ENCODE data around the gene BLM. TPM values are rescaled to one million over a fixed set of nuclear protein-coding genes. Genes with fewer than 3 reads are reported as not detected.

BLM gene
- total RNA-seq, 1 donor from 2014 or later: 3.7 TPM

DNA sequence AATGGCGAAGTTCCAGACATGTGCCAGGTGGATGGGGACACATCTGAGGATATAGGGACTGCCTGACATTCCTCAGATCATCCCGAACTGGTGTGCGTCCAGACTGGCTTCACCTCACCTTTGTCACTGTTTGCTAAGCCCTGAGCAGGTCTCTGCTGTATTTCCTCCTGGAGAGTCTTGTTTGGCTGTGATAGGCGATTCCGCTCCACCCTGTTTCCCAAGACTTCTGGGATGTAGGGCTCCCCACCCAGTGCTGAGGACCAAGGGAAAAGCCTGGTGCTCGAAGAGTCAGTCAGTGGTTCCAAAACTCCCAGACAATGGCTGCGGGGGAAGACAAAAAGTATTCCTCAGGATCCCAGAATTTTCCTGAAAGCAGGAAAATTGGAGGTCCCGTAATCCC is 140.2 kb downstream of the BLM start:
- DNase-seq (ENCODE audit: low read depth): no peak
- no peaks in the 10 kb centered on the region for H3K36me3 Mint-ChIP-seq (ENCODE audit: low read depth, unreplicated experiment)
- Histone ChIP-seq H3K4me1 (ENCODE audit: insufficient read depth, low read length) (peaks cover 8% of the 10 kb centered on the region), H4K20me1 (ENCODE audit: insufficient read depth, low read length) (no peaks in the 10 kb centered on the region), H3K9ac (ENCODE audit: low read length) (no peak overlapping the region), H3K27me3 (ENCODE audit: insufficient read depth, low read length) (no peaks in the 10 kb centered on the region), H3K4me2 (ENCODE audit: low read length) (no peak overlapping the region), H3K9me3 (ENCODE audit: insufficient read depth, low read depth, low read length) (no peaks in the 10 kb centered on the region), H3K4me3 (ENCODE audit: insufficient read depth, low read depth, low read length) (no peak overlapping the region), H3K36me3 (ENCODE audit: insufficient read depth, low read length) (no peaks in the 10 kb centered on the region), H3K79me2 (ENCODE audit: insufficient read depth, low read length) (no peaks in the 10 kb centered on the region), H2AFZ (ENCODE audit: low read depth, low read length) (no peak overlapping the region), H3K27ac (ENCODE audit: low read depth, low read length) (no peak overlapping the region)
- no peak for FAIRE-seq
- no peak overlapping the region for H3K4me3 Mint-ChIP-seq (ENCODE audit: unreplicated experiment)
- H3K27ac Mint-ChIP-seq (ENCODE audit: unreplicated experiment): no peak overlapping the region
- H3K4me1 Mint-ChIP-seq (ENCODE audit: low read depth, unreplicated experiment): peaks cover 7% of the 10 kb centered on the region
- H3K27me3 Mint-ChIP-seq (ENCODE audit: low read depth, unreplicated experiment): peaks cover 8% of the 10 kb centered on the region
- no peak for TF ChIP-seq EZH2 (IDR thresholded peaks at IDR 0.05; ENCODE audit: insufficient read depth, low read length)
- TF ChIP-seq, protein P1, sequence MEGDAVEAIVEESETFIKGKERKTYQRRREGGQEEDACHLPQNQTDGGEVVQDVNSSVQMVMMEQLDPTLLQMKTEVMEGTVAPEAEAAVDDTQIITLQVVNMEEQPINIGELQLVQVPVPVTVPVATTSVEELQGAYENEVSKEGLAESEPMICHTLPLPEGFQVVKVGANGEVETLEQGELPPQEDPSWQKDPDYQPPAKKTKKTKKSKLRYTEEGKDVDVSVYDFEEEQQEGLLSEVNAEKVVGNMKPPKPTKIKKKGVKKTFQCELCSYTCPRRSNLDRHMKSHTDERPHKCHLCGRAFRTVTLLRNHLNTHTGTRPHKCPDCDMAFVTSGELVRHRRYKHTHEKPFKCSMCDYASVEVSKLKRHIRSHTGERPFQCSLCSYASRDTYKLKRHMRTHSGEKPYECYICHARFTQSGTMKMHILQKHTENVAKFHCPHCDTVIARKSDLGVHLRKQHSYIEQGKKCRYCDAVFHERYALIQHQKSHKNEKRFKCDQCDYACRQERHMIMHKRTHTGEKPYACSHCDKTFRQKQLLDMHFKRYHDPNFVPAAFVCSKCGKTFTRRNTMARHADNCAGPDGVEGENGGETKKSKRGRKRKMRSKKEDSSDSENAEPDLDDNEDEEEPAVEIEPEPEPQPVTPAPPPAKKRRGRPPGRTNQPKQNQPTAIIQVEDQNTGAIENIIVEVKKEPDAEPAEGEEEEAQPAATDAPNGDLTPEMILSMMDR (IDR thresholded peaks at IDR 0.05; ENCODE audit: insufficient read depth, low read depth, low read length): no peak
- no peaks in the 10 kb centered on the region for H3K9me3 Mint-ChIP-seq (ENCODE audit: unreplicated experiment)

DNA sequence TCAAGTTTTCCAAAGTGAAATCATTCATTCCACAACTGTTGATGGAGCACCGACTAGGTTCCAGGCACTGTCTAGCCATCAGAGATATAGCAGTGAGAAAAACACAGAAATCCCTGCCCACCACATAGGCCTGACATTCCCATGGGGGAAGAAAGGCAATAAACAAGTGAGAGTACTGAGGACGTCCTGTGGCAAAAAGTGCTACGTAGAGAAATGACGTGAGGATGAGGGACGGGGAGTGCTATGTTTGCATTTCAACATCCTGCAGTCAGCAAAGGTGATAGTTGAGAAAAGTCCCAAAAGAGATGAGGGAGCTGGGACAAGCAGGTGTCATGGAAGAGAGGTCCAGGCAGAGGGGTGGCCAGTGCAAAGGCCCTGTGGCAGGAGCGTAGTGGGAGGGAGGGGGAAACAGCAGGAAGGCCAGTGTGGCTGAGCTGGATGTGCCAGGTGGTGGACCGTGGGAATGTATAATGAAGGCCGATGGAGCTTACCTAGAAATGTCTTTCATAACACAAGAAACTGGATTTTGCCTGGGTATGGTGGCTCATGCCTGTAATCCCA is 140.8 kb downstream of the BLM start:
- DNase-seq (ENCODE audit: low read depth) (no peak), FAIRE-seq (no peak)
- no peaks in the 10 kb centered on the region for H3K36me3 Mint-ChIP-seq (ENCODE audit: low read depth, unreplicated experiment)
- no peaks in the 10 kb centered on the region for H3K9me3 Mint-ChIP-seq (ENCODE audit: unreplicated experiment)
- Histone ChIP-seq H3K4me2 (ENCODE audit: low read length) (no peak overlapping the region), H4K20me1 (ENCODE audit: insufficient read depth, low read length) (no peaks in the 10 kb centered on the region), H3K27me3 (ENCODE audit: insufficient read depth, low read length) (no peaks in the 10 kb centered on the region), H3K36me3 (ENCODE audit: insufficient read depth, low read length) (no peaks in the 10 kb centered on the region), H3K4me3 (ENCODE audit: insufficient read depth, low read depth, low read length) (no peak overlapping the region), H2AFZ (ENCODE audit: low read depth, low read length) (no peak overlapping the region), H3K9me3 (ENCODE audit: insufficient read depth, low read depth, low read length) (no peaks in the 10 kb centered on the region), H3K4me1 (ENCODE audit: insufficient read depth, low read length) (peaks cover 4% of the 10 kb centered on the region), H3K27ac (ENCODE audit: low read depth, low read length) (no peak overlapping the region), H3K79me2 (ENCODE audit: insufficient read depth, low read length) (no peaks in the 10 kb centered on the region), H3K9ac (ENCODE audit: low read length) (no peak overlapping the region)
- no peak overlapping the region for H3K27ac Mint-ChIP-seq (ENCODE audit: unreplicated experiment)
- peaks cover 3% of the 10 kb centered on the region for H3K4me1 Mint-ChIP-seq (ENCODE audit: low read depth, unreplicated experiment)
- no peak for TF ChIP-seq EZH2 (IDR thresholded peaks at IDR 0.05; ENCODE audit: insufficient read depth, low read length)
- TF ChIP-seq, protein P1 (IDR thresholded peaks at IDR 0.05; ENCODE audit: insufficient read depth, low read depth, low read length): no peak
- H3K27me3 Mint-ChIP-seq (ENCODE audit: low read depth, unreplicated experiment): peaks cover 8% of the 10 kb centered on the region
- H3K4me3 Mint-ChIP-seq (ENCODE audit: unreplicated experiment): no peak overlapping the region

All from astrocyte (in vitro differentiated cells and primary cell).